ENCODE data around the gene UBL3.

UBL3 gene, protein sequence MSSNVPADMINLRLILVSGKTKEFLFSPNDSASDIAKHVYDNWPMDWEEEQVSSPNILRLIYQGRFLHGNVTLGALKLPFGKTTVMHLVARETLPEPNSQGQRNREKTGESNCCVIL

DNA sequence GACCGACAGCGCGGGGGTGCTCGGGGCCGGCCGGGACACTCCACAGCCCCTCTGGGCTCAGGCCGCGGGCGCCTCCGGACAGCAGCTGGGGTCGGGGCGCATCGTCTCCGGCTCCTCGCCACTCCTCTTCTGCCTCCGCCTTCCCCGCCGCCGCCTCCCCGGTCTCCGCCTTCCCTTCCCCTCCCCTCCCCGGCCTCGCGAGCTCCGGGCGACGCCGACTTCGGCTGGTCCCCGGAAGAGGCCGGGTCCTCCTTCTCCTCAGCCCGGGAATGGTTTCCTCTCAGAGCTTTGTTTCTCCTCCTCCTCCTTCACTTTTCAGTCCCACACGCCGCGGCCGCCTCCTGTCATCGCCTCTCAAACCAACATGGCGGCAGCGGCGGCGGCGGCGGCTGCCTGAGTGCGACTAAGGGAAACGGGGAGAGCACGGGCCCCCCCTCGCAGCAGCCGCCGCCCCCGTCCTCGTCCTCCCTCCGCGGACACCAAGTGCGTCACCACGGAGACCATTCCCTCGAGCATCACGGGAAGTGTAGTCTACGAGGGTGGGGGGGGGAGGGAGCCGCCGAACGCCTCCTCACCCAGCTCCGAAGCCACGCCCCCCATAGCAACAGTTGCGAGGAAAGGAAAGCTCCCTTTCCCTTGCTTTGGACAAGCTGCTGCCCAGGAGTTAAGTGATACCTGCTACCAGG, at the start of gene UBL3:
Gene UBL3, minus strand, starts transcription at position 405 of the 686 bp plus-strand sequence. CDS start 1,079 bp downstream, outside the sequence.
- DNase-seq = peak; percentile 99

DNA sequence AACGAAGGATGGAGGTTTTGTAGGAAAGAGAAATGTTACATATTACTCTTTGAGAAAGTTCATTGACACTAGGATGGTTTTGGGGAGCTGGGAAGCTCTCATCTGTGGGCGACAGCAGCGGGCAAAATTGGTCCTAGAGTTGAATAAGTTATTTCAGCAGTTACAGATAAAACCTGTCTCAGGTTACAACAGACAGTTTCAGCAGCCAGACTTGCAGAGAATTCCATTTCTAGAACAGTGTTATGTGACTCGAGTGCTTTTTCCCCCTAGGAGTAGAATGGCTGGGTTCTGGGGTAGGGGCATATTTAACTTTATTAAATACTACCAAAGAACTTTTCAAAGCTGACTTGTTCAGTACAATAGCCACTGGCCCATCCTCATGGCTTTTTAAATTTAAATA, 46.7 kb upstream of the UBL3 start:
- no peak for DNase-seq

DNA sequence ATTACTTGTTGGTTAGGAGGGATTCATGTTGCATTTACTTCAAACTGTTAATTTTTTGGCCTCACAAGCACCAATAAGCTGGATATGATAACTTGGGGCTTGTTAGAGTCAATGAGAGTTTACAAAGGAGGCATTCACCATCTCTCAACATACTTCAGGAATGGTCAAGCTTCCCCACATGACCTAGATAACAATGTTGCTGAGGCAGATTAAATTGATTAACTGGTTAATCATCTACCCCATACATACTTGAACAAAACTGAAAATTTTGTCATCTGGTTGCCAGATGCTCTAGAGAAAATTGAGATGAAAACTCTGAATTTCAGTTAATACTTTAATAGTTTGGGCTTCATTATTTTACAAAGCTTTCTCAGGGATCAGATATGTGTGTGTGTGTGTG, 43.0 kb upstream of the UBL3 start:
- DNase-seq = no peak

DNA sequence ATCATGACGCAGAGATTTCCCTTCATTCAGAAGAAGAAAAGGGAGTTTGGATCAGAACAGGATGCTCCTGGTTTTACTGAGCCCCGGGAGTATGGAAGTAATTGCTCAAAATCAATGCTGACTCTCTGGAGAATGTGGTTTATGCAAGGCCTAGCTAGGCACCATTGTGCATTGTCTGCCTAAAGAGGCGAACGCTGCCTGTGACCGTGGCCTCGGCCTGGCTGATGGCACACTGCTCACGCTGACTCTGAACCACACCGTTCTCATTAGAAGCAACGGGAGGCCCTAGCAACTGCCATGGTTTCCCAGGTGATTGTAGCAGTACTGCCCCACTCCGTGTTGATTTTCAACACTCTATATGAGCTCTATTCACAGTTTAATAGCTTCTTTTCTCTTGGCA, 41.7 kb upstream of the UBL3 start:
- DNase-seq = no peak

DNA sequence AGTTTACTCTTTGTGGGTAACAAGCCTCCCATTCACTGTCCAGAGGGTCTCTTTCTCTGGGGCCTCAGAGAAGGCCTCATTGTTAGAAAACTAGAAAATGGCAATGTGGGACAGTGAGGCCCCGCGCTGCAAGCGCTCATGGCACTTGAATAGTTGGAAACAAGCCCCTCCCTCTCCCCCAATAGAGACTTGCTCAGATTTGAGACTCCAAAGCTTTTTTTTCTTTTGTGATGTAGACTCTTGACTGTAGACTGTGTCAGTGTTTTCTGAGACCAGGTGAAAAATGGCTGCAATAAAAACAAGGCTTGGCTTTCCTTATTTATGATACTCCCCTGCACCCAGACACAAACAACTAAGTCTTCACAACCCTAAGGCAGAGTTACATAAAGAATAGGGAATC, 38.7 kb upstream of the UBL3 start:
- no peak for DNase-seq

DNA sequence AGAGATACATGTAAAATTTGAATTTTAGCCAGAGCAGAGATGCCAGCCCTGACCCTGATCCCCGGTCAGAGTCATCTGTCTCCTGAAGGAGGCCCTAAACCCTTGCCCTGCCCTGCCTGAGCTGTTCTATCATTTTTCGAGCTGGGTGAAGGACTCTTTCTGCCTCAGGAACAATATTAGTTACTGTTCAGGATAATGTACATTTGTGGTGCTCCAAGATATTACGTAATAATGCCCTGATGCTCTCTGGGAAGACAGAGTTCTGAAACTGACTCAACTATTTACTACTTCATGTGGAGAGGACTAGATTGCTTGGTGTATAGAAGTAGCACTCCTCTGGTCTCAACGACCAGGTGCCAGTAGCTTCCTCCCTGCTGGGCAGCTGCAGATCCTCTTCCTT, 37.9 kb upstream of the UBL3 start:
- DNase-seq = no peak

DNA sequence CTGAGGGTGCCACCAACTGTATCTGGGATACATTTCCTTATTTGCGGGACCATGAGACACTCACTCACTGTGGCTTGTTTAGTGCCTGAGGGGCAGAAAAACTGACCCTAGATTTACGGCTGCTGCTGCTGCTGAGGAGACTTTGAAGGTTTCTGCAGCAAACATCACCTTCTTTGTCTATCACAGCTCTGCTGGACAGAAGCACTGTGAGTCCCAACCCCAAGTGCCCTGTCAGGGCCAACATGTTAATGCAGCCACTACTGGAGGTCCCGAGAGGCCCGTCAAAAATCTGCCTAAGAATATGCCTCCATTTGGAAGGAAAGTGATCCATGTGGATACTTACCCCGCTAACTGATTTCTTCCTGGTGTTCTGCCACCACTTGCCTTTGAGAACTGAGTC, 37.3 kb upstream of the UBL3 start:
- DNase-seq = no peak

DNA sequence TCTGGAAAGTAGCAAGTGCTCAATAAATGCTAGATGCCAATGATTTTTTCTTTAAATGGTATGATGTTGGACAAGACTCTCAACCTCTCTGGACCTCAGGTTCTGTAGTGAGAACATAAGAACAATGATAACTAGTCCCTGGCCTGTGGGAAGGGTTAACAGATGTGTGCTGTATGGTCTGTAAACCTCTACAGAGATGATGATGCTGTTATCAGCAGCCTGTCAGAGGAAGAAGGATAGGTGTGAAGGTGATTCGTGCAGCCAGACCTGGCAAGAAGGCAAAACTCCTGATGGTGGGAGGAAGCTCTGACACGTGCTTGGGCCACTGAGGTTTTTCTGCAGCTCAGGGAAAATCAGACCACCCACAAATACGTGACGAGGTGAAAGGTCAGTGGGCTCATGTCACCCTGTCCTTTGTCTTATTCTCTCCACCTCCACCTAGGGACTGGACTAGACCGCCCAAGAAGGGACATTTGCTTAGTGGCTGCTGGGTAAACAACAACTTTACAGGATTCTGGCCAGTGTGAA, 36.7 kb upstream of the UBL3 start:
- DNase-seq = no peak

DNA sequence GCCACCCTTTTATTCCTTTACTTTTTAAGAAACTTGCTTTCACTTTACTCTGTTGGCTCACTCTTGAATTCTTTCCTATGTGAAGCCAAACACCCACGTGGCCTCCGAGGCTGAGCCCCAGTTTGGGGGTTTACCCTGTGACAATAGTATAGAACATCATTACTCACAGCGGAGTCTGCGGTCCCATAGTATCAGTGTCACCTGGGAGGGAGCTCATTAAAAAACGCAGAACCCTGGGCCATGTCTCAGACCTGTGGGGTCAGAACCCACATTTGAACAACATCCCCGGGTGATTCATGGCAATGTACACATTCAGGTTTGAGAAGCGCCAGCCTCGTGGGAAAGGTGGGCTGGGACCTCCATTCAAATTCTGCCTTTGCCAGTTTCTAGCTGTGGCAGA, 36.0 kb upstream of the UBL3 start:
- DNase-seq = no peak

DNA sequence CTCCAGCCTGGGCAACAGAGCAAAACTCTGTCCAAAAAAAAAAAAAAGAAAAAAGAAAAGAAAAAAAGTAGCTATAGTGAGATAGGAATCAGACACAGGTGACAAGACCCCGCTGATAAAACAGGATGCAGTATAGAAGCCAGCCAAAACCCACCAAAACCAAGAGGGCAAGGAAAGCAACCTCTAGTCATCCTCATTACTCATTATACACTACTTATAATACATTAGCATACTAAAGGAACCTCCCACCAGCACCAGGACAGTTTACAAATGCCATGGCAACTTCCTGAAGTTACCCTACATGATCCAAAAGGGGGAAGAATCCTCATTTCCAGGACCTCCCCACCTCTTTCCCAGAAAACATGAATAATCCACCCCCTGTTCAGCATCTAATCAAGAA, 35.6 kb upstream of the UBL3 start:
- no peak for DNase-seq

DNA sequence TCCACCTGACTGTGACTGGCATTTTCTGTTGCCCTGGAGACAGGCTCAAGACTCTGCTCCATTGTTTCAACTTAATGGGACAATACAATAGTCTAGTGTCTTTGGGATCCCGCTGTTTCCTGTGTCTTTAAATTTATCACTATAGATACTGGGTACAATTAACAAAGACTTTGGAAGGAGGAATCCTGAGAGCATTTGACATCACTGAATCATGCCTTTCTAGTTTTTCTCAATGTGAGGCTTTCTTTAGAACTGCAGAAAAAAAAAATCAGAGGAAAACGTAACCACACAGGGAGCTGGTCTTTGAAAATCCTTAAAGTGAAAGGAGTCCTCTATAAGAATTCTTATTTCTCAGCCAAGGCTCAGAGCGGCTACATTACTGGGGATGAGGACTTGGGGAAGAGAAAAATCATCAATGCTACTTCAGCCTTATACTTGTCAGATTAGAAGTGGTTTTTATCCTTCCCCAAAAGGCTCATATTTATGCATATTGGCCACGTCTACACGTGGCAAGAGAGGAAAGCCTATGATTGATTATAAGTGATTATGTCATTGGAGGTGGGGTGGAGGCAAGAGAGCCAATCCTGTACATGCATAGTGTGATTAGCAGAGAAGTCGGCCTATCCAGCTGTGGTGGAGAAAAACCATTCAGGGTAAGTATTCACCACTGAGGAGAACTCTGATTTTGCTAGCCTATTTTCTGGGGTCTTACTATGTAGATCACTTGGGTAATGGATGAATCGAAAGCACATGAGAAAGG, 34.4 kb upstream of the UBL3 start:
- no peak for DNase-seq

DNA sequence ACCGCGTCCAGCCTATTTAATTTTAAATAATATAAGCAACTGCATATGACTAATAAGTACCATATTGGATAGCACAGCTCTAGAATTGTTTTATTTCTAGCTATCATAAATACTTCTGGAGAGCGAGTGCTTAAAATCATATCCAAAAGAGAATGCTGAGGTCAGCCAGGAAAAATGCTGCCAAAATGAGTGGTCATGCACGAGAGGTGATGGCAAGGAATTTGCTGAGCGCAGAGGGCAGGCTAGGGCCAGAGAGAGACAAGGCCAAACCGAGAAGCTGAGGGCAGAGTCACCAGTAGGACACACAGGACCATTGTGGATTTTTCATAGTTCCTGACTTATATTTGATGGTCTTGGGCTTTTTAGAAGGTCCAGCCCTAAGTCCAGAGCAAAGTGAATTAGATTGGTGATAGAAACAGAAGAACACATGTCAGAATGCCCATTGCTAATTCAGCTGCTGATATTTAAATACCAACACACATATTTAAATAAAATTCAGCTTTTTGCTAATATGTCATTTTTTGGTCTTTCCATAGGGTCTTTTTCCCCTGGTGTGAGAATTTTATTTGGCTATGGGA, 33.6 kb upstream of the UBL3 start:
- no peak for DNase-seq

DNA sequence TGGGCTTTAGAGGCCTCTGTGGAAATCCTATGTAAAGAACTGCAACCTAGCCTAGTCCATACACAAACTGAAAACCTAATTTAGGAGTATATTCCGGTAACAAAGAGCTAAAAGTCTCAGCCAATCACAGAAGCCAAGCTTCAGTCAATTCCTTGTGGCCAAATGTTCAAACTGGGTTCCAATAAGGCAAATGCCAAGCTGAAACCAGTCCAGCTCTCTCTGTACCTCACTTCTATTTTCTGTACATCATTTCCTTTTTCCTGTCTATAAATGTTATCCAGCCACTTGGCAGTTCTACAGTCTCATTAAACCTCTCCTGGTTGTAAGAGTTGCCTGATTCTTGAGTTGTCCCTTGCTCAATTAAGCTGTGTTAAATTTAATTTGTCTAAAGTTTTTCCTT, 31.7 kb upstream of the UBL3 start:
- DNase-seq = no peak

DNA sequence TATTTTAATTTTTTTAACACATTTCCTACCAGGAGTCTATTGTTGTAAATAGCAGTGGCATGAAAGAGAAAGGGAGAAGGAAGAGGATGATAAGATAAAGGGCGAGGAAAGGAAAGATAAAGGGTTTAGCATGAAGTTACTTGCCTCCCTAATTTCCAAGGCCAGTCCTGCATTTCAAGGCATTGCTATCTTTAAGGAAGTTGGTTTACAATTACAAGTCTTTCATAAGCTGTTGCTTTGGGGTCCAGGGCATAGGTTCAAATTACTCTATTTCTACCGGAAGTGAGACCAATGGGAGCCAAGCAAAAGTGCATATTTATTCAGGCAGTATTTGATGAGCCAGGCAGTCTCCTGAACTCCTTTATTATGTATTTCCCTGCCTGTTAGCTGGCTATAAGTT, 27.7 kb upstream of the UBL3 start:
- DNase-seq = no peak

DNA sequence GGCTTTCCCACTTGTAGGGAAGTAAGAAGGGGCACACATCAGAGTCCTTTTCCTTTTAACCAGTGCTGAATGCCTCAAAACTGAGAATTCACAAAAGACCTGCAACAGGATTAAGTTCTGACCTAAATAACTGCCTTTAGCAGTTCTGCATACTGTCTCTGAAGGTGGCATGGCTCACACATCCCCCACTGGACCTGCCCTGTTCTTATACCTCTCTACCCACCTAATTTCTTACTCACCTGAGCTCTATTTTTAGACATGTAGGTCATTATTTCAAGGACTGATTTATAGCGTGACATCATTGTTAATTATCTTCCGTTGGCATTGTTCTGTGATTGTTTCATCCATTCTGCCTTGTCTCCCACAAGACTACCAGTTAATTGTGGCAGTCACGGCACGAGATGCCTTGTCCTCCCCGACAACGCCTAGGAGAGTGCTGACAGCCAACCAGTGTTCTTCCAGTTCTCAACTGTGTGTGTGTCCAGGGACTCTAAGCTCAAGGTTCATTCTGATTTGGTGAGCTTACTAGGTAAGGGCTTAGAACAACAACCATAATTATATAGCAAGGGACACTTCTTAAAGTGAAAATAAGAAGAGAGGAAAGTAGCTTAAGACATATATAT, 27.1 kb upstream of the UBL3 start:
- DNase-seq = no peak

DNA sequence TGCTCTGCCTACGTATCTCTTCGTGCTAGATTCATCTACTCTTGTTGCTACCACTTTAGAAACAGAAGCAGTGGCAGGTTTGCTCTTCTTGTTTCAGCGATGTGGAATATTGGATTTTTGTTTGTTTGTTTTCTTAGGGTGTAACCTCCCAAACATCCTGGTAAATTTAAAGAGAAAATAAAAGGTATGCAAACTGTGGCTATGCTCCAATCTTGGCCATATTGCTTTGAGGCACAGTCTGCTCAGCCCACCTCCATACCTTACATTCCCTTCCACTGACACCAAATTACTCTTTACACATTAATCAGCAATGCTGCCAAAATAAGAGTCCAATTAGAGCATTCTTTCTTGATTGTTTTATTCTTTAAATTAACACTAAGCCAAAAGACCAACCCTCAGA, 25.2 kb upstream of the UBL3 start:
- DNase-seq = no peak

DNA sequence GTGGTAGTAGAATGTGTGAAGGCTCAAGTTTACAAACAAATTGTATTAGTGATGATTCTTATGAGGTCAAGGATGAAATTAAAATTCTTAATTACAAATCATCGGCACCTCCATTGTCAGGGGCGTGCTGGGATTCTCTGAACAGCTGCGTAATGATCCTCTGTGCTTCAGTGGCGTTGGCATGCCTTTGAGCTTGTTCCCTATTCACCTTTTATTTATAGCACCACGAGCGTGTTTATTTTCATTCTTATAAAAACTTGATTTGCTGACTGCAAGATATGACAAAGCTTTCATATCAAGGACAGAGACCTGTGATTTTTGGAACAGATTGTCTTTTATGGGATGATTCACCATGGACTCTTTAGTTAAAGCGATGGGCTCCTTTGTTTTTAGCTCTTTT, 18.2 kb upstream of the UBL3 start:
- DNase-seq = no peak

DNA sequence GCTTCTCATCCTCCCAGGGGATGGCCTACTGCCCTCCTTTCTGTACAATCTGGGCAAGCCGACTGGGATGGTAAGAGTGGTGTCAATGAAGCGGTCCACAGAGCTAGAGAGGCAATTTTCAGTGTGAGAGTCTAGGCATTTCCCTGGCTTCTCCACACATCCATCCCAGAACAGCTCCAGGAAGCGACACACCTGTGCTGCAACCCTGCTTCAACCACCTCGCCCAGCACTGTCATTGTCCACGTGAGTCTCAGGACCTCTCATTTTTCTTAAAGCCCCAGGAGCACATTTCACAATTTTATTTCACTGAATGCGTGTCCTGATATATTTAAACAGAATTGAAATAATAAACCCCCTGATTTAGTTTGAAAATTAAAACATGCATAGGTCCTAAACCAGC, 15.5 kb upstream of the UBL3 start:
- DNase-seq = no peak

DNA sequence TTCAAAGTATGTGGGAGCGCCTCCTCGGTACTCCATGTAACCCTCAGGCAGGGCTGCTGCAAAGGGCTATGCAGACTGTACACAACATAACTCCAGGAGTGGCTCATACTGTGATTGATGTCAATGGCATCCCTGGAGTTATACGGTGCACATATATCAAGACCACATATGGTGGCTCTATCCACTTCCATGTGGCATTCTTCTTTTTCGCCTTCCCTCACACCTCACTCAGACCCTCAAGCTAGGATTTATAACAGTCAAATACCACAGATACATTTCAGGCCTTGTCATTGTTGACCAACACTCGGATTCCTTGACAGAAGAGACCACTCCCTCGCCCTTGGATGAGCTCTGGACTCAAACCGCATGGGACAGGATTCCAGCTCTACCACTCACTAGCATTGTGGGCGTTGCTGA, 11.3 kb upstream of the UBL3 start:
- DNase-seq = no peak

DNA sequence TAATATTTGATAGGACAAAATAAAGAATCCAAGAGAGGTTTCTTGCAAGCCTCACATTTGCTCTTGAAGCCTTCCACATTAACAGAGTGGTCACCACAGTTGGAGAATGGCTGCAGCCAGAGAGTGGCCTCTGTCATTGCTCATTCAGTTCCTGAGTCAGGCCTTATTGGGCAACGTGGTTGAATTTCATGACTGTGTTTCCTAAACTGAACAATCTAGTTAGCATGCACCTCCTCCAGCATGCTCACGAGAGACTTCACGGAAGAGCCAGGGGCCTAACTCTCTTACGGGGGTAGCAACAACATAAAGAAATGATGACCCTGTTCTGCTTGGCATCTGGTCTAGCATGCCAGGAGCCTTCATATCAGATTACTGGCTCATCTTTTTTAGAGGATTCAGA, 9.6 kb upstream of the UBL3 start:
- DNase-seq = no peak

DNA sequence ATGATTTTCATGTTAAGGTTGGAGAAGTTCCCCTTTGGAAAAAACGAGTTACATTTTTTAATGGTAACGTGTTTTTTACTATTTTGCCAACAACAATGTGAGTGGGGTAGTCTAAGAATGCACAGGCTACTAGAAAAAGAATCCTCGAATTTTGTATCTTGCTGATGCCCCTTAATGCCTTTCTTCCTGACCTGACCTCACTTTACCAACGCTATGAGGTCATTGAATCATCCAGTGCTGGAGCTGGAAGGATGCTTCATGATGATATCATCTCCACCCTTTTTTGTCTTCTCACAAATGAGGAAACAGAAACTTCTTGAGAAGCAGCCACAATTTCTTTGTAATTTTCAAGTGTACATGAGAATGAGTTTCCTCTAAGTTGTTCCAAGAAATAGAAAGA, 8.2 kb upstream of the UBL3 start:
- DNase-seq = no peak

DNA sequence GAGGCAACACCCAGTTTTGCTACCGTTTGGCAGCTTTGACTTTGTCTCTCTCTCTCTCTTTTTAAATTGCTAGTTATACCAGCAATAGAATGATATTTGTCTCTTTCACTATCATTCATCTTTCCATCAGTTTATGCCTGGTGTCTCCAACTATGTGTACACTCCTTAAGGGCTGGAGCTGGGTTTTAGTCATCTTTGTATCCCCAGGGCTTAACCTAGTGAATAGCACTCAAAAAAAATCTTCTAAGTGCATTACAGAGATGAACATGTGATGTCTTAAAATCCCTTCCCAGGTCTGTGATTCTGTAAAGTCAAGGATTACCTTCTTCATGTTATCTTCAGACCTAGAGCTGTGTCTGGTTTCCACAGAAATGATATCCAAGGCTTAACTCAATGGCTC, 7.8 kb upstream of the UBL3 start:
- DNase-seq = no peak

DNA sequence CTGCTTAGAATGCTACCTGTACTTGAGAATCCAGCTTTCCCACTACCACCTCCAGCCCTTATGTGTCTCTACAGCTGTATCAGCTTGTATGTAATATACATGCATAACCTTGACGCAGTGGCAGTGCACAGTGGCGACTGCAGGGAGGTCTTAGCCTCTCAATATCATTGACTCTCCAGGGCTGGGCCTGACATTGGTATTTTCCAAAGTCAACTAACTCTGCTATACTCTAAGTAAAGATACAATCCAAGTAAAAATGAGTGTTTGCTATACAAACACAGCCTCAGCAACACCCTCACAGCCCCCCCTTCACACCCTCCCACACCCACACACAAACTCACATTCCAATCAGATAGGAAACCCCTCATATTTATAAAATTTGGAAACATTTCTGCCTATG, 6.7 kb upstream of the UBL3 start:
- DNase-seq = no peak

DNA sequence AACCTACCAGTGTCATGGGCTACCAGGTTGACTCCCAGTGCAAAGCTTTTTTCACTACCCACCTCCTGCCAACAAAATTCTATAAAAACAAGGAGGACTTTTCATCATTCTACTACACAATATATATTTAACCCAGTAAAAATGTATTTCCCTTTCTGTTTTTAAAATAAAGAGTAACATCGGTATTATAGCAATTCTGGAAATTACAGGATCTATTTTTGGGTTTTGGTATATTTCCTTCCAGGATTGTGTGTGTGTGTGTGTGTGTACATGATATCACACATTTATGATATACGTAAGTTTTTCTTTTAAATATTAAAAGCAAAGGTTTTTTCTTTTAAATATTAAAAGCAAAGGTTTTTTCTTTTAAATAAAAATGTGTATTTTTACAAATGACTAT, 6.0 kb upstream of the UBL3 start:
- no peak for DNase-seq
